Measurements from ENCODE around the gene GATAD1.

DNA sequence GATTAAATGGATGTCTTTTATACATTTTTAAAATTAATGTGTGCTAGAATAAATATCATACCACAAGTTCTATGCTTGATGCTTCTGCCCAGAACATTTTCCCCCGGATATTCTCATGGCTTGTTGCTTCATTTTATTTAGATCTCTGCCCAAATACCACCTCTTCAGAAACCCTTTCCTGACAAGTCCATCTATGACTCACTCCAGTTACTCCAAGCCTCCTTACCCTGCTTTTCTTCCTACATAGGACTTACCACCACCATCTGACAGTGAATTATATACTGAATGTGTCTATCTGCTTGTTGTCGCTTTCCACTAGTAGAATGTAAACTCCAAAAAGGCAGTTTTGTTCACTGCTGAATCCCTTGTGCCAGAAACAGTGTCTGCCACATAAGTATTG is 49.6 kb downstream of the GATAD1 start:
- TF ChIP-seq, protein P1, sequence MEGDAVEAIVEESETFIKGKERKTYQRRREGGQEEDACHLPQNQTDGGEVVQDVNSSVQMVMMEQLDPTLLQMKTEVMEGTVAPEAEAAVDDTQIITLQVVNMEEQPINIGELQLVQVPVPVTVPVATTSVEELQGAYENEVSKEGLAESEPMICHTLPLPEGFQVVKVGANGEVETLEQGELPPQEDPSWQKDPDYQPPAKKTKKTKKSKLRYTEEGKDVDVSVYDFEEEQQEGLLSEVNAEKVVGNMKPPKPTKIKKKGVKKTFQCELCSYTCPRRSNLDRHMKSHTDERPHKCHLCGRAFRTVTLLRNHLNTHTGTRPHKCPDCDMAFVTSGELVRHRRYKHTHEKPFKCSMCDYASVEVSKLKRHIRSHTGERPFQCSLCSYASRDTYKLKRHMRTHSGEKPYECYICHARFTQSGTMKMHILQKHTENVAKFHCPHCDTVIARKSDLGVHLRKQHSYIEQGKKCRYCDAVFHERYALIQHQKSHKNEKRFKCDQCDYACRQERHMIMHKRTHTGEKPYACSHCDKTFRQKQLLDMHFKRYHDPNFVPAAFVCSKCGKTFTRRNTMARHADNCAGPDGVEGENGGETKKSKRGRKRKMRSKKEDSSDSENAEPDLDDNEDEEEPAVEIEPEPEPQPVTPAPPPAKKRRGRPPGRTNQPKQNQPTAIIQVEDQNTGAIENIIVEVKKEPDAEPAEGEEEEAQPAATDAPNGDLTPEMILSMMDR (conservative IDR thresholded peaks at IDR 0.05; ENCODE audit: low read depth, low read length) = no peak
- TF ChIP-seq EZH2 (IDR thresholded peaks at IDR 0.05; ENCODE audit: low read length, unreplicated experiment) (no peak), EZH2phosphoT487 (IDR thresholded peaks at IDR 0.05; ENCODE audit: borderline replicate concordance, low read length) (no peak)
